ENCODE data around the gene GCN1.

DNA sequence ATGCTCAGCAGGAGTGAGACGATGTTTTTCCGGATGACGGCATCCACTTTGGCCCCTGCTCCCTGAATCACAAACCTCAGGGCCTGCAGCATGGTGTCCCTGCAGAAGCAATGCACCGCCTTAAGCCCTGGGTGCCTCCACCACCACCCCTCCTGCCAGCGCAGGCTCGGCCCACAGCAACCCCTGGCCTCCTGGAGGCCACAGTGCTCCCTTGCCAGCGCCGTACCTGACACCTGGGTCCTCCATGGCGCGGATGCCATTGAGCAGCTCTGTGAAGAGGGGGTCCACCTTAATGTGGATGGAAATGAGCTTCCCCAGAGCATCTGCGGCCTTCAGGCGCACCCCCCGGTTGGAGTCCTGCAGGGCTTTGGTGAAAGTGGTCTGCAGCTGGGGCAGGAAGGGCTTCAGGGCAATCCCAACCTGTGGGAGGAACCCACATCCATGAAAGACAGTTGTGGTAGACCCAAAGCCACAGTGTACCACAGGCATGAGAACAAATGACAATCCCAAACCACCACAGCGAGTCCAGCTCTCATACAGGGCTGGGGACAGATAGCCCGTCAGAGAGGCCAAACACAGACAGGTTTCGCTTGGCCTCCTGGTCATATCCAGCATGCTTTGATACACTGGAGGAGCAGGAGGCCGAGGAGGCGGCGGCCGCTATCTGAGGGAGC is 60.1 kb downstream of the GCN1 start:
- no peak for TF ChIP-seq POLR2A (IDR thresholded peaks at IDR 0.05)
- no peak for TF ChIP-seq CTCF (IDR thresholded peaks at IDR 0.05)
- no peak for TF ChIP-seq POLR2AphosphoS5 (IDR thresholded peaks at IDR 0.05; ENCODE audit: insufficient read depth in 1 of 2, low read depth in 1 of 2)
